H1 (cell line): ENCODE results near the gene NPHP4. TPM values are rescaled to one million over a fixed set of nuclear protein-coding genes. Genes with fewer than 3 reads are reported as not detected.

ENCODE experiments used
- CHD7 ChIP-seq: fragments of 300-600 bp; sonication (generic); IDR thresholded peaks from 2 replicates; pipeline ENCODE4 v1.7.1; 2012; ENCODE audit warnings: low read length, moderate library complexity, mild to moderate bottlenecking, inconsistent platforms; ENCODE audit not compliant: insufficient replicate concordance
- JUND ChIP-seq: IDR thresholded peaks from 2 replicates; pipeline ENCODE4 v1.6.1; 2011; ENCODE audit warnings: mild to moderate bottlenecking, improper control_type of control experiment, low read length
- polyA plus RNA-seq, 7 experiments: library from polyadenylated mRNA; depleted of rRNA in 3 of 7; stranded (reverse) in 5 of 7; unstranded in 2 of 7; fragments of >200 nt in 5 of 7; fragments of 200-250 nt in 2 of 7; gene quantifications; 1 replicate in 5 of 7; 2 replicates in 1 of 7; 4 replicates in 1 of 7; pipeline versions ENCODE4 v1.2.1 to v1.2.3, GENCODE V29; 2011 to 2013; ENCODE audit warnings: missing spikeins in 2 of 7, mixed read lengths in 2 of 7
- total RNA-seq: library from RNA; stranded (reverse); fragmentation: NEBNext Ultra II Directional; extraction: Animal tissue kit (Norgen Biotek cat#: 25700); gene quantifications from 2 replicates; pipeline ENCODE4 v1.2.1, GENCODE V29; 2021

The NPHP4 gene
- total and polyA plus RNA-seq, 2 of the 8 experiments (the other 6 are each of a cell fraction or from before 2014, with no cell fraction given) = 5.8 to 14.0 TPM

DNA sequence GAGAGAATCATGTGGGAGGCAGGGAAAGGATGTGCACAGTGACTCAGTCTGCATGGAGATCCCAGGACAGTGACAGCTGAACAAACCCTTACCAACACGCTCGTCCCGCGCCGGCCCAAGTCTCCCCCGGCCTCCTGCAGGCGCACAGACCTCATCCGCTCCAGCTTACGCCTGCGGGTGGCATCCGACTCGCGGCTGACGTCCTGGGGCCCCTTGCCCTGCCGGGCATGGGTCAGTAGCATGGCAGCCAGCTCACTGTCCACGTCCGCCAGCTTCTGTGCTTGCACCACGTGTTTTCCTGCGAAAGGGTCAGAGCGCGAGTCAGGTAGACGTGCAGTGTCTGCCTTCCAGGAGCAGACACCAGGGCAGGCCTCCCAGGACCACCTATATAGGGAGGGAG is 115.2 kb downstream of the NPHP4 start (continued):
- no peak for TF ChIP-seq CHD7
- no peak for TF ChIP-seq JUND
